NCI-H2081 treated with DMSO at 0.1 percent for 48 hours (cell line): ENCODE results near the gene PAX2.
"Not testable (repeated sequence)": the region's sequence is repeated elsewhere in the genome, so short reads cannot be mapped to it uniquely, and the experiment has no call there.

ENCODE experiments used
- DNase-seq: peaks from one replicate; lab custom pipeline; 2025; lab: John Stamatoyannopoulos, UW

Gene PAX2

DNA sequence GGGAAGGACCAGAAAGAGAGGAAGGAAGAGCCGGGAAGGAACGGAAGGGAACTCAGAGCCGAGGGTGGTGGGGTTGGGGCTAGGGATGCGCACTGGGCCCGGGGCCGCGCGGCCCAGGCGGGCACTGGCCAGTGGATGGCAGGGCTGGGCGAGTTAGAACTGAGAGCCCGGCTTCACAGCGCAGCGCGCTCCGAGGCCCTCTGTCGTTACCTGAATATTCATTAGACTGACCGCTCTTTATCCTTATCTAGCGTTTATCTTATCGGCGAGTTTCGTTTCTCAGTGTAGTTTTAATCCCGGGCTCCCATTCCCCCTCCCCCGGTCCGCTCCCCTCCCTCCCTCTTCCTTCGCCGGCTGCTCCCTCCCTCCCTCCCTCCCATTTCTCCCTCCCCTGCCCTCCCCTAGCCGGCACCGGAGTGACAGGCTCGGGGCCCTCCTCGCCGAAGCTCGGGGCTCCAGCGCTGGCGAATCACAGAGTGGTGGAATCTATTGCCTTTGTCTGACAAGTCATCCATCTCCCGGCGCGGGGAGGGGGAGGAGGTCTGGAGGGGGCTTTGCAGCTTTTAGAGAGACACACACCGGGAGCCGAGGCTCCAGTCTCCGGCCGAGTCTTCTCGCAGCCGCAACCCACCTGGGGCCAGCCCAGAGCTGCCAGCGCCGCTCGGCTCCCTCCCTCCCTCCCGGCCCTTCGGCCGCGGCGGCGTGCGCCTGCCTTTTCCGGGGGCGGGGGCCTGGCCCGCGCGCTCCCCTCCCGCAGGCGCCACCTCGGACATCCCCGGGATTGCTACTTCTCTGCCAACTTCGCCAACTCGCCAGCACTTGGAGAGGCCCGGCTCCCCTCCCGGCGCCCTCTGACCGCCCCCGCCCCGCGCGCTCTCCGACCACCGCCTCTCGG is at the start of gene PAX2:
Gene PAX2, plus strand, starts transcription at position 596 of the 895 bp plus-strand sequence. CDS start 679 bp downstream, outside the sequence.
- no peak for DNase-seq

- no peak for DNase-seq
Observed at GRCh38 chr10:100696477-100696901, 48.9 kb upstream of the PAX2 start.

DNA sequence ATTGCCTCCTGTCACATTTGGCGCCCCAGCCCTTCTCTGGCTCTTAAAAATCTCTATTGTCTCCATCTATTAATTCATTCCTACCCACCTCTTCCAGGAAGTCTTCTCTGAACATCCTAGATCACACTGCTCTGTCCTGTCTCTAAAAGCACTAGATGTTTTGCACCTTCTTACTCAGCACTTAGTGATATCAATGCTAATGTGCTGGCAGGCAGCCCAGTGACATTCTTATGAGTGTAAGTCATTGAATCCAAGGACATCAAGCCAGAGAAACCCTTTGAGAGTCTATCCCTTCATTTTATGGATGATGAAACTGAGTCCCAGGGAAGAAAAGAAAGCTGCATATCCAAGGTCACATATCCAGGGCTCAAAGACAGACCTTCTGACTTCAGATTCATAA is 48.3 kb upstream of the PAX2 start:
- DNase-seq, result no peak

DNA sequence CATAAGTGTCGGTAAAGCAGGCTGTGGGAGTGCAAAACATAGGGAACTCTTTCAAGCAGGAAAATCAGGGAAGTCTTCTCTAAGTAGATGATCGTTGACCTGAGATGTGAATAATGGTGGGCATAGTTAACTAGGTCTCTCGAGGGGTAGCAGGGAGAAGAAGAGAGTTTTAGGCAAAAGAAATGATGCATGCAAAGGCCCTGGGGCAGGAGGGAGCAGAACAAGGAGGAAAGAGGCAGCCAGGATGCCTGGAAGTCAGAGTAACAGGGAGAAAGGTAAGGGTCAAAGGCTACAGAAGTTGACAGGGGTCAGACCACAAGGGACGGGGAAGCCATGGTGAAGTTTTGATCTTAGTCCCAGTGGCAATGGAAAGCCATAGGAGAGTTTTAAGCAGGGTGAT is 47.8 kb upstream of the PAX2 start:
- no peak for DNase-seq

DNA sequence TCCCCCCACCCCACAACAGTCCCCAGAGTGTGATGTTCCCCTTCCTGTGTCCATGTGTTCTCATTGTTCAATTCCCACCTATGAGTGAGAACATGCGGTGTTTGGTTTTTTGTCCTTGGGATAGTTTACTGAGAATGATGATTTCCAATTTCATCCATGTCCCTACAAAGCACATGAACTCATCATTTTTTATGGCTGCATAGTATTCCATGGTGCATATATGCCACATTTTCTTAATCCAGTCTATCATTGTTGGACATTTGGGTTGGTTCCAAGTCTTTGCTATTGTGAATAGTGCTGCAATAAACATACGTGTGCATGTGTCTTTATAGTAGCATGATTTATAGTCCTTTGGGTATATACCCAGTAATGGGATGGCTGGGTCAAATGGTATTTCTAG is 43.7 kb upstream of the PAX2 start:
- not testable (repeated sequence) for DNase-seq

- DNase-seq, result no peak
Observed at GRCh38 chr10:100705139-100705538, 40.2 kb upstream of the PAX2 start.

DNA sequence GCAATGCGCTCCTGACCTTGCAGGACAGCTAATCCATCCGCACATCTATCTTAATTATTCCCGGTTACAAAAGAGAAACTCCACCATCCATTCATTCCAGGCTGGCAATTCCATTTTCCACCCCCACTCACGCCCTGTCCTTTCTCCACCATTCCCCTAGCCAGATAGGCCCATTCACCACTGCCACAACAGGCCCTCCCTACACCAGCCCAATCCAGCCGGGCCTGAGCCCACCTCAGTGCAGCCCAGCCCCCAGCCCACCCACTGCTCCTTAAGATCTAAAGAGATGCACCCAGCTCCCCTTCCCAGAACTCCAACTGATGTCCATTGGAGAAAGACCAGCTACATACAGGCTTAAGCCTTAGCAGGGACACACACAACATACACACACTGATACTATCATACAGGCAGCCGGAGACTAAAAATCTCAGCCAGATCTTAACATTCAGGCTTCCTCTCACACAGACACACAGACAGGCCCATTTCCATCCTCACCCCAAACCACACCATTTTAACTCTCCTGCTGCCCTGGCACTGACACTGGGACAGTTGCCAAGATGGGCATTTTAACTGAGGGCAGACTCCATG is 38.0 kb upstream of the PAX2 start:
- DNase-seq, result no peak

GRCh38 chr10:100709146-100710082 is 36.0 kb upstream of the PAX2 start:
- DNase-seq, result no peak

GRCh38 chr10:100710151-100710871 is 35.1 kb upstream of the PAX2 start:
- no peak for DNase-seq

DNA sequence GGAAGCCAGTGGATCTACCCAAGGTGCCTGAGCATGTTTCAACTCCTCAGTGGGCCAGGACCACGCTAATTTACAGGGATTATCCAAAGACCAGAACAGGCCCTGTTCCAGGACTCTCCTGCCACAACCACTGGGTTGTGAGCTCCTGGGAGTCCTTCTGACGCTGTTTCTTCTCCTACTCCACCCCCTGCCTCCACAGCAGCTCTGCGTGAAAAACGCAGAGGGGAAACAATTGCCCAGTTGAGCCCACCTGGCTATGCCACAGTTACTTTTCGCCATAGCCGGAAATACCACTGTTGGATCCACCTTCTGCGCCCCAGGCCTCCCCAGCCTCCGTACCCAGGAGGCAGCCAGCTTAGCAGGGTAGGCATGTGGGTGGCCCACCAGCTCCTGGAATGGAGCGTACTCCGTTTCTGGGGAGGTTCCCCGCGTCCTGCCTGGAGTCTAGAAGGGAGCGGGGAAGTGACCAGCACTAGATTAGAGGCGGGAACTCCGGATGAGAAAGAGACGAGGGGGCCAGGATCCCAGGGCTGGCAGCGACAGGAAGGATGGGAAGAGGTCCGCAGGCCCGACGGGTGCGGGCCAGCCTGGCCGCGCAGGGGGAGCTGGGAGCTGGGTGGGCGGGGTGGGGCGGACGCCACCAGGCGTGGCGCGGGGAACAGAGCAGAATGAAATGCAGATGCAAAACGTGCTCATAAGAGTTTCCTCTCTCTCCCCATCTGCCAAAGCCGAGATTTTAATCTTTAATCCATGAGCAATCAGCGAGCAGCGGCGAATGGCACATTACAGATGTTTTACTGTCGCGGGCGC is 32.1 kb upstream of the PAX2 start:
- no peak for DNase-seq

GRCh38 chr10:100713859-100714565 is 31.4 kb upstream of the PAX2 start:
- no peak for DNase-seq

GRCh38 chr10:100714566-100714950 is 30.8 kb upstream of the PAX2 start:
- no peak for DNase-seq

GRCh38 chr10:100715101-100715444 is 30.3 kb upstream of the PAX2 start:
- no peak for DNase-seq

DNA sequence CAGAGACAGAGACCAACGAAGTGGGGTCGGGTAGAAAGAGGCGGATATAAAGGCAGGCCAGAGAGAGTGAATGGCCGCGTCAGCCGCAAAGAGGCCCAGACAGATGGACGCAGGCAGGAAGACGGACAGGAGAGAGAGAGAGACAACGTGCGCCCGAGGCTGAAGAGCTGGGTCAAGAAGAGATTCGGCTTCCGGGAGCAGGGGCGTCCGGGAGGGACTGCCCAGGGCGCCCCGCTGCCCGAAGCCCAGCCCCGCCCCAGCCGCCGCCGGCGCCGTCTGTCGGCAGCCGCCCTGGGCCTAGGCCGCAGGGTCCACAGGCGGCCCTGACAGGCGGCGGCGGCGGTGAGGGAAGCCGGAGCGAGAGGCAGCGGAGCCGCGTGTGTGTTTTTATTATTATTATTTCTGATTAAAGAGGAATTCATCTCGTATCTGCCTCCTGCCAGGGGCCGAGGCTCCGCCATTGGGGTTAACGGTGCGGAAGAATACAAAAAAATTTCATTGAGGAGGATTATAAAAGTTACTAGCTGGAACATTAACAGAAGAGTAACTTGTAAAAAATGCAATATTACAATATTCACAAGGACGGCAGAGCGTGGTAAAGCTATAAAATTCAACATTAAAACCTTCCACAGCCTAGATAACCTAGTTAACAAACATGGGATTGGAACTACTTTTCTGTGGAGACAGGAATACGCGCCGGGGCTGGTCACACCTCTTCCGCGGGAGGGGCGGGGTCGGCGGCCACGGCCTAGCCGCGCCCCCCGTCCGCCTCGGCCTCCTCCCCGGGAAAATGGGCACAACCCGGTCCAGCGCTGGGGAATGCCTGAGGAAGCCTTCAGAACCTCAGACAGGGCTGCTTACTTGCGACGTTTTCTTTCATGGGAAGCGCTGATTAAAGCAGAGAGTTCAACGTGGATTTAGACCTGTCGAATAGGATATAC is 29.7 kb upstream of the PAX2 start:
- DNase-seq, result no peak

- DNase-seq, result no peak
Observed at GRCh38 chr10:100717166-100717565, 28.2 kb upstream of the PAX2 start.

GRCh38 chr10:100718197-100718742 is 27.1 kb upstream of the PAX2 start:
- DNase-seq, result no peak

DNA sequence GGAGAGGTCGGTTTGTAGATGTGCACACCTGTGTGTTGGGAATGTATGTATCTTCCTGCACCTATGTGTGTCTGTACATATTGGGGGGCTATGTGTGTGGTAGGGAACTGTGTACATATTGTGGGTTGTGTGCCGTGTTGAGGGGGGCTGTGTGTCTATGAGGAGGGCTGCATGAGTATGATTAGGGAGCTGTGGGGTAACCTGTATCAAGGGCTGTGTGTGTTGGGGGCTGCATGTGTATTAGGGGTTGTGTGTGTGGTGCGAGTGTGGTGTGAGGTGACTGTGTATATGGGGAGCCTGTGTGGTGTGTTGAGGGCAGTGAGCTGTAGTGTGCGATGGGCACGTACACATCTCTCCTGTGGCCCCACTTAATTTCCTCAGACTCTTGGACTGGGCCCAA is 22.2 kb upstream of the PAX2 start:
- no peak for DNase-seq

GRCh38 chr10:100723770-100724530 is 21.4 kb upstream of the PAX2 start:
- DNase-seq, result no peak
